HG03432 (cell line): Measurements from ENCODE around the gene ATG5.

Source experiments
- ATAC-seq: cut with Tn5 transposase; IDR thresholded peaks from one replicate; pipeline ENCODE4 v1.9.1; 2021; ENCODE audit warnings: mild to moderate bottlenecking, moderate library complexity; ENCODE audit not compliant: unreplicated experiment

The ATG5 gene

GRCh38 chr6:106134906-106135634, 190.5 kb downstream of the ATG5 start:
- no peak for ATAC-seq
